ENCODE data around the gene SNX14. TPM values are rescaled to one million over a fixed set of nuclear protein-coding genes. Genes with fewer than 3 reads are reported as not detected.

Gene SNX14
- polyA plus RNA-seq, 6 donors from 2014 or later = 39.1 to 50.8 (median 45.7) TPM

DNA sequence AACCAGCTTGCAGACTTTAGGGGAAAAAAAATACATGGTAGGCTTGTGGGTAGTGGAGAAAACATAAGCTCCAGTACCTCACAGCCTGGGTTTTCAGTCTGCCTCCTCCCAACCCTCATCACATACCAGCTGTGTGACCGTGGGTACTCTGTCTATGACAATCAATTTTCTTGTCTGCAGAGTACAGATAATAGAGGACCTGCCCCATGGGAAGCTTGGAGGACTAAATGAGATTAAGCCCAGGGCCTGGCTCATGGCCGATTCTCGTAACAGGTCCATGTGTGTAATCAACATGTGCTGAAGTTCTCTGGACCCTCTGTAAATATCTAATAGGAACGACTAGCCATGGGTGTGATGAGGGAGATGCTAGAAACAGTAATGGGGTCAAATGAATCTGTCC lies 109.8 kb downstream of the SNX14 start:
- Mint-ChIP-seq H3K27ac (no peak overlapping the region), H3K4me3 (no peak overlapping the region), H3K4me1 (peaks cover 9 to 25% (median 19%) of the 10 kb centered on the region in 3 donors), H3K9me3 (no peaks in the 10 kb centered on the region), H3K36me3 (peaks cover 0 to 6% of the 10 kb centered on the region in 2 donors), H3K27me3 (no peaks in the 10 kb centered on the region)
- no peak for DNase-seq
- no peak for ATAC-seq (ENCODE audit: low read depth in 2 of 2)

DNA sequence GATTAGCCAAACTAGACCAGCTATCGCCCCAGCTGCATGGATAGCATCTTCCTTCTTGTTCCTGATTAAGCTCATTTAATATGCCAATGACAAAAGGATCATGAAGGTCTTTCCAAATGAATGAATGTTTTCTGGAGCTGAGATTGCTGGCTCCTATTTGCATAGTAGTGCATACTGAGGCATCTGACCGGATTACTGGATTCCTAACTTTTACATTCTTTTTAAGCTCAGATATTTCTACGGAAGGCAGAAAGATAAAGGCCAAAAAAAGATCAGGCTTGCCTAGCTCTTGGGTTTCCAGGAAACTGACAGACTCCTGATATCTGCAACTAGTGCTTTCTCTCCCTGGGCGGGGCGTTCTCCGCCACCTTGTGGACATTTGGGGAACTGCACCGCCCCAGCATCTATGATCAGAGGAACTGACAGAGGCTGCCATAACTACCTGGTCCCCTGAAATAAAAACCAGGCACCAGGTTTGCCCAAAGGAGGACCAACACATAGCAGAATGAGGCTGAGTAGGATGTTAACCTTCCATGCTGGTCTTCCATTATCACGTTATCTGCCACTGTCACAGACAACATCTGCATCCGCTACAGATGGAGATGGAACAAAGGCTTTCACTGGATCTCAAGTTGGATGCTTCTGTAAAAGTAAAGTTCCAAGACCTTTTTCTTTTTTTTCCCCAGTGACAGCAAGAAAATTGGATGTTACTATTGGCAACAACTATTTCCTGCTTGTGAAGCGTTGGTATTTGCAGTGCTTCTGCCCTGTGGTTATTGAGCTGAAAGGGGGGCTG lies 110.6 kb downstream of the SNX14 start:
- no peak overlapping the region for H3K4me3 Mint-ChIP-seq
- peaks cover 0 to 6% of the 10 kb centered on the region in 2 donors for H3K36me3 Mint-ChIP-seq
- DNase-seq (peak; percentile 72), ATAC-seq (ENCODE audit: low read depth in 2 of 2) (peak; percentile 63 to 82)
- H3K27me3 Mint-ChIP-seq = no peaks in the 10 kb centered on the region
- no peaks in the 10 kb centered on the region for H3K9me3 Mint-ChIP-seq
- peak overlapping the region in 3 of 6 donors; percentile 21 to 47 (median 44) for H3K27ac Mint-ChIP-seq
- H3K4me1 Mint-ChIP-seq = peaks cover 9 to 25% (median 19%) of the 10 kb centered on the region in 3 donors

DNA sequence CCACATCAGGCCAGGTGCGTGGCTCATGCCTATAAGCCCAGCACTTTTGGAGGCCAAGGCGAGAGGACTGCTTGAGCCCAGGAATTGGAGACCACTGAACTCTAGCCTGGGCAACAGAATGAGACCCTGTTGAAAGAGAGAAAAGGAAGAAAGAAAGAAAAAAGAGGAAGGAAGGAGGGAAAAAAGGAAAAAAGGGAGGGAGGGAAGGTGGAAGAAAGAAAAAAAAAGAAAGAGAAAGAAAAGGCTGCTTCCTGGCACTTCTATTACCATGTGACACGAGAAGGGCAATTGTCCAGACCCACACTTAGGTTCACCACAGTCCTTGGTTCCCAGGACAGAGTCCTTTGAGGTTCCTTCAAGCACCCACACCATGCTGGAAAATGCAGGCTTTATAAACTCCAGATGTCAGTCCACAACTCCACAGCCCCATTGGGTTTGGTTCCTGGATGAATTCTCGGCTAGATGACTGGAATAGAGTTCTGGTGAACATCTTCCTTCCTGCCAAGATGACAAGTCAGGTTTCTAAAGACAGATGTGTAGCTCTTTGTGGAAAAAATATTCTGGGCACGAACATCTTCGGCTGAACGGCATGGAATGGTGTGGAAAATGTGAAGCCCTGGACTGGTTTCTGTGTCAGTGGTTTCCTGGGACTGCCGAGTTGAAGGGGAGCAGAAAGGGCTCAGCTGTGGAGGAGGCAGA lies 111.3 kb downstream of the SNX14 start:
- ATAC-seq (ENCODE audit: low read depth in 2 of 2) (no peak), DNase-seq (no peak)
- Mint-ChIP-seq H3K4me3 (no peak overlapping the region), H3K4me1 (peaks cover 9 to 25% (median 19%) of the 10 kb centered on the region in 3 donors), H3K27ac (peak overlapping the region in 4 of 6 donors; percentile 39 to 99 (median 68)), H3K36me3 (peaks cover 0 to 6% of the 10 kb centered on the region in 2 donors), H3K27me3 (no peaks in the 10 kb centered on the region), H3K9me3 (no peaks in the 10 kb centered on the region)

DNA sequence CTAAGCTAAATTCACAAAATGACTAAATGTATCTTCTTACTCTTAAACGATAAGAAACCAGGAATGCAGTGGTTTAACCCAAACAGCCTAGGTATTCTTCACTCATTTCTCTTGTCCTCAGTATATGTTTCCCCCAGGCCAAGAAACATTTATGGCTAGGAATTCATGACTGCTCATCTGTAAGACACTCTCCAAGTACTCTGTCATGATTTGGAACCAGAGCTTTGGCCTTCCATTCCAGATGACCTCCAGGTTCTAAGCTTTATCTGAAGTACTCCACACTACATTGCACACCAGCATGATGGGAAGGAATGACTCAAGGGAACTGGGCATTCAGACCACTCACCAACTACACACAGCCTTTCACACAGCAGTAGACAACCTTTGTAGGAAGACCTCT lies 114.5 kb downstream of the SNX14 start:
- DNase-seq (no peak), ATAC-seq (ENCODE audit: low read depth in 2 of 2) (no peak)
- Mint-ChIP-seq H3K36me3 (no peaks in the 10 kb centered on the region), H3K27ac (peak overlapping the region in 3 of 6 donors; percentile 31 to 53 (median 47)), H3K4me1 (peaks cover 9 to 25% (median 19%) of the 10 kb centered on the region in 3 donors), H3K9me3 (peaks cover 0 to 5% (median 0%) of the 10 kb centered on the region in 7 donors), H3K27me3 (no peaks in the 10 kb centered on the region), H3K4me3 (no peak overlapping the region)

DNA sequence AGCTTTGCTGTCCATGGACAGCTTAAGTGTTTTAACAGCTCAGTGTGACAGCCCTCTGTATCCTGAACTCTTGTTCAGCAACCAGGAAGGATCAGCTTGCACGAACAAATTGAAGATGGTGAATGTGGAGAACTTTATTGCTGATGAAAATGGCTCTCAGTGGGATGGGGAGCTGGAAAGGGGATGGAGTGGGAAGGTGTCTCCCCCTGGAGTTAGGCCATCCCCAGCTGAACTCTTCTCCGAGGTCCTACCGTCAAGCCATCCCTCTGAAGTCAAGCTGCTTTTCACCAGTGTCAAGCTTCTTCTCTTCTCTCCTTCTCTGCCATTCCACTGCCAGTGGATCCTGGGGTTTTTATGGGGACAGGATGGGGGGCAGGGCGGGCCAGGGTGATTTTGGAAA lies 117.1 kb downstream of the SNX14 start:
- Mint-ChIP-seq H3K27me3 (no peaks in the 10 kb centered on the region), H3K36me3 (no peaks in the 10 kb centered on the region), H3K4me1 (peaks cover 0 to 11% (median 2%) of the 10 kb centered on the region in 3 donors), H3K27ac (no peak overlapping the region), H3K4me3 (no peak overlapping the region), H3K9me3 (peaks cover 0 to 5% (median 0%) of the 10 kb centered on the region in 7 donors)
- DNase-seq = no peak
- no peak for ATAC-seq (ENCODE audit: low read depth in 2 of 2)

DNA sequence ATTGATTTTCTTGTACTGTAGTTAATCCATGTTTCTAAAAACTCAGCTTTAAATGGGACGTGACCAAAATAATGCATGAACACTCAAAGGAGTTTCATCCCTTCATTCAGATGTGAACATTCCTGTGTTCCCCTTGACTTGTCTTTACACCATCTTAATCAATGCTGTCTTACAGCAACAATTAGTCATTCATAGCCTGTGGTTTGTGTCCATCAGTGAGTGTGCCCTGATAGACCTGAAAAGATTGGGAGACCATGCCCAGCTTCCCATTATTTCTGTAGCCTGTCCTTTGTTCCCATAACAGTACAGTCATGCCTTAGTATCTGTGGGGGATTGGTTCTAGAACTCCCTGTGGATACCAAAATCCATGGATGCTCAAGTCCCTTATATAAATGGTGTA lies 119.9 kb downstream of the SNX14 start:
- H3K27ac Mint-ChIP-seq = peak overlapping the region in 1 of 6 donors; percentile 33
- no peaks in the 10 kb centered on the region for H3K27me3 Mint-ChIP-seq
- peaks cover 0 to 4% (median 3%) of the 10 kb centered on the region in 3 donors for H3K4me1 Mint-ChIP-seq
- H3K9me3 Mint-ChIP-seq = peaks cover 0 to 5% (median 0%) of the 10 kb centered on the region in 7 donors
- H3K36me3 Mint-ChIP-seq = no peaks in the 10 kb centered on the region
- ATAC-seq (ENCODE audit: low read depth in 2 of 2) (no peak), DNase-seq (no peak)
- H3K4me3 Mint-ChIP-seq = no peak overlapping the region

DNA sequence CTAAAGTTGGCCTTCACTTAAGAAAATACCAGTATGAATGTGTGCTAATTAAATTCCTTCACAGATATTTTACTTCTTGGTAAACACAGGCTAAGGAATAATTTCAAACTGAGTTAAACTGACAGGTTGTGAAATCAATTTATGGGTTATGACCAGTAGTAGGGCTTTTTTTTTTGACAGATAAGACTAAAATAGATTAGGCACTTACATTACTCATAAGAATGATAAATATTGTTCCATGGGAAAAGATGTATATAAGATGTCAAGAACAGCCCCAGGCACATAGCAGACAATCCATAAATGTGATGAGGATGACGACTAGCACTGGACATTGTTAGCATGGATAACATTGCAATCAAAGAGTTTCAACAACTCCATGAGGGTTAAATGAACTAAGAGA lies 120.9 kb downstream of the SNX14 start:
- no peak for DNase-seq

DNA sequence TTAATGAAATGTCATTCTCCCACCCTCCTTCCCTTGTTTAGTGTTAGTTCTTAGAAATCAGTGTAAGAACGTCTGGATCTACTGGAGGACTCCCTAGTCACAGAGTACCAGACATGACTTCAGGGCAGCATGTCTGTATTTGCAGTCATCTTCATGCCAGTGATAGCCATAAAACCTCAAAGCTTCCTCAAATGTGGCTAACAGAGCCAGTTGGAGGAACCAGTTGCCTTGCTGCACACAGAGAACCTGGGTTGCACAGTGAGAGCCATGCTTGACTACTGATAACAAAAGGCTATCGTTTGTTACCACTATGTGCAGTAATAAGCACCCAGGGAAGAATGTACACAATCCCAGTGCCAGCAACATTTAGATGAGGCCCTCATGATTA lies 123.6 kb downstream of the SNX14 start:
- Mint-ChIP-seq H3K9me3 (no peaks in the 10 kb centered on the region), H3K27ac (peak overlapping the region in 1 of 6 donors; percentile 38), H3K4me3 (no peak overlapping the region), H3K4me1 (peaks cover 12 to 22% (median 18%) of the 10 kb centered on the region in 3 donors), H3K36me3 (no peaks in the 10 kb centered on the region), H3K27me3 (no peaks in the 10 kb centered on the region)
- no peak for DNase-seq
- no peak for ATAC-seq (ENCODE audit: low read depth in 2 of 2)

More for the DNA sequence above, 120.9 kb downstream of the SNX14 start:
- peaks cover 0 to 9% (median 3%) of the 10 kb centered on the region in 3 donors for H3K4me1 Mint-ChIP-seq
- H3K27me3 Mint-ChIP-seq = no peaks in the 10 kb centered on the region
- no peak for ATAC-seq (ENCODE audit: low read depth in 2 of 2)
- H3K27ac Mint-ChIP-seq = peak overlapping the region in 3 of 6 donors; percentile 51 to 71 (median 64)
- no peak overlapping the region for H3K4me3 Mint-ChIP-seq
- no peaks in the 10 kb centered on the region for H3K36me3 Mint-ChIP-seq
- H3K9me3 Mint-ChIP-seq = peaks cover 0 to 5% (median 0%) of the 10 kb centered on the region in 7 donors

DNA sequence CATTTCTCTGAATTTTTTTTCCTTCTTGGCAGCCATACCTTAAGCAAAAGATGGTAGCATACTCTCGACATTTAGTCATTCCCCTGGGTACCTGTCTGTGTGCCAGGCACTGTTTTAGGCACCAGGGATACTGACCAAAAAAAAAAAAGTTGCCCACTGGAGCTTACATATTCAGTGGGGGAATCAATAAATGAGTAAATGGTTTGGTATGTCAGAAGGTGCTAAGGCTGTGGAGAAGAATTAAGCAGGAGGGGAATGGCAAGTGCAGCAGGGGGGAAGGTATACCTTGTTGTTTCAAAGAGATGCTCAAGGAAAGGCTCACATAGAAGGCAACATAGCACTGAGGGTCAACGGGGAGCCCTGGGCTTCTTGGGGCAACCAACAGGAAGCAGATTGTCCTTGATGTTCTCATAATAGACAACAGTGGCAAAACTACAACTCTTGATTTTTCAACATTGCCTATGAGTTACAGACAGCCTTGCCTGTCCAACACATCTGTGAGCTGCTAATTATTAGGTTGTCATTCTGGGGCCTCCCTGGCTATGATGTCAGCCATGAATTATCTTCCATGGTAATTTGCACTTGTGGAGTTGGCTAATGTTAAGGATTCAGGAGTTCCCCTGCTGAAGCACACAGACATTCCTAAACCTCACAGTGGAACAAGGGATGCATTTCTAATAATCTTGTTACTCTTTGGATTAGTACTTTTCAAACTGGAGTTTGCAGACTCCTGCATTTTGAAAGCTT lies 124.2 kb downstream of the SNX14 start:
- no peak for DNase-seq
- no peaks in the 10 kb centered on the region for H3K36me3 Mint-ChIP-seq
- no peaks in the 10 kb centered on the region for H3K9me3 Mint-ChIP-seq
- H3K4me1 Mint-ChIP-seq = peaks cover 18 to 28% (median 24%) of the 10 kb centered on the region in 3 donors
- peak overlapping the region in 2 of 6 donors; percentile 20 to 77 for H3K27ac Mint-ChIP-seq
- no peaks in the 10 kb centered on the region for H3K27me3 Mint-ChIP-seq
- H3K4me3 Mint-ChIP-seq = no peak overlapping the region
- no peak for ATAC-seq (ENCODE audit: low read depth in 2 of 2)

DNA sequence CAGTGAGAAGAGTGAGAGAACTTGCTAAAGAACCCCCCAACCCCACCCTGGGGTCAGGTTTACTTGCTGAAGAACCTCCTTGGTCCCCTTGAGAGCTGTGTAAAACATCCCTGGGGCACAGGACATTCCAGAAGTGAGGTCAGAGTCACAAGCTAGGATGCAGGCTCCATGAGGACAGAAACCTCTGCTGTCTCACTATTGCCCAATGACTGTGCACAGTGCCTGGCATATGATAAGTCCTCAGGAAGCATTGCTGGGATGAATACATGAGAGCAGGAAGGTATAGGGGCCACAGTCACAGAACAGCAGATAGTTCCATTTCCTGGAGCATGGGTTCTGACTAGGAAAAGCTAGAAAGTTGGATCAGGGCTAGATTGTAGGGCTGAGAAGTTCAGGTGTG lies 125.3 kb downstream of the SNX14 start:
- Mint-ChIP-seq H3K27me3 (no peaks in the 10 kb centered on the region), H3K36me3 (no peaks in the 10 kb centered on the region), H3K27ac (peak overlapping the region in 1 of 6 donors; percentile 47), H3K4me3 (no peak overlapping the region), H3K9me3 (no peaks in the 10 kb centered on the region), H3K4me1 (peaks cover 24 to 38% (median 33%) of the 10 kb centered on the region in 3 donors)
- ATAC-seq (ENCODE audit: low read depth in 2 of 2) (no peak), DNase-seq (no peak)

DNA sequence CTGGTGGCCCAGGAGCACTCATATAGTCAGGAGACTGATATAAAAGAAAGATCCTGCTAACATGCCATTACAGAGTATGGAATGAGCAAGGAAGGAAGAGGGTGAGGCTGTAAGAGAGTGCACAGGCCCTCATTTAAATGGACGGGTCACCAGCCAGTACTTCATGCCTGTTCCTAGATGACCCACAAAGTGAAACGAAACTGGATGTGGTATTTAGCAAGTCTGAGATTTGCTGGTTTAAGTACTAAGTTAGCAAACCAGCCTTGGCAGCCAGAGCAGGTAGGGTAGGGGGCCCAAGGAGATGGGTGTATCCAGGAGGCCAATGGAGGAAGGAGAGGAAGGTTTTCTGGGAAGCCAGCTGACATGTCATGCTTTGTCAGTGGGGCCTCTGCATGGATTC lies 127.9 kb downstream of the SNX14 start:
- peaks cover 35 to 58% (median 57%) of the 10 kb centered on the region in 3 donors for H3K4me1 Mint-ChIP-seq
- H3K27me3 Mint-ChIP-seq = no peaks in the 10 kb centered on the region
- H3K4me3 Mint-ChIP-seq = peak overlapping the region in 6 of 8 donors; percentile 6 to 84 (median 56)
- no peaks in the 10 kb centered on the region for H3K36me3 Mint-ChIP-seq
- DNase-seq (no peak), ATAC-seq (ENCODE audit: low read depth in 2 of 2) (no peak)
- H3K27ac Mint-ChIP-seq = peak overlapping the region in 3 of 6 donors; percentile 31 to 86 (median 33)
- no peaks in the 10 kb centered on the region for H3K9me3 Mint-ChIP-seq

DNA sequence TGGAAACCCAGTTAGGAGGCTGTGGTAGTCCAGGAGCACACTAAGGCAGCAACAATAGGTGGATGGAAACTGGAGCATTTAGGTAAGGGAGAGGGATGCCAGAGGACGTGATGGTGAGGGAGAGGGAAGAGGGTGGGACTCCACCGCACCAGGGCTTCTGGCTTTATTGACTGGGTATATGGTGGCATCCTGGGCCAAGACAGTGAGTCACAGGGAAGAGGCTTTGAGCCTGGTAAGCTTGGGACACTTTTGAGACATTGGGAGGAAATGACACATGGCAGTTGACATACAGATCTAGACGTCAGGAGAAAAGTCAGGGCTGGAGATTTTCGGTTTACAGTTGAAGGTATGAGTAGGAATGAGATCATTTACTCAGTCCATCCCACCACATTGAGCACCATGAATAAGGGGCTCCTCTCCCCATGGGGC lies 128.9 kb downstream of the SNX14 start:
- Mint-ChIP-seq H3K4me3 (peak overlapping the region in 6 of 8 donors; percentile 17 to 84 (median 64)), H3K9me3 (no peaks in the 10 kb centered on the region), H3K36me3 (no peaks in the 10 kb centered on the region), H3K27me3 (no peaks in the 10 kb centered on the region), H3K4me1 (peaks cover 39 to 64% (median 62%) of the 10 kb centered on the region in 3 donors), H3K27ac (peak overlapping the region; percentile 4 to 80 (median 50))
- DNase-seq (no peak), ATAC-seq (ENCODE audit: low read depth in 2 of 2) (no peak)

DNA sequence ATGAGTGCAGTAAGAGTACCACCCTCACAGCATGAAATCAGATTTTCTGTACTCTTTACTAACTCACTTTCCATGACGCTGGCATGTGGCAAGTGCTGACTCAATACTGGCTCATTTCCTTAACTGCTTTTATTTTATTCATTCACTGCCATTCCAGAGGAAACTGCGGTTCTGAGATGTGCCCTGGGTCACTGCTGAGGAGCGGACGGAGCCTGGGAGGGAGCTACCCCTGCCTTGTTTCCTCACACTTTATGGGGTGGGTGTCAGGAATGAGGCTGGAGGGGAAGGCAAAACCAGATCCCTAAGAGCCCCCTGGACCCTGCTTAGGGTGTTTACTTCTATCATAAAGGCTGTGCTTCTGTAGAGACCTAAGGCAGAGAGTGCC lies 129.4 kb downstream of the SNX14 start:
- DNase-seq (no peak), ATAC-seq (ENCODE audit: low read depth in 2 of 2) (no peak)
- H3K9me3 Mint-ChIP-seq = peaks cover 0 to 1% (median 0%) of the 10 kb centered on the region in 7 donors
- peak overlapping the region in 4 of 8 donors; percentile 10 to 63 (median 54) for H3K4me3 Mint-ChIP-seq
- peak overlapping the region; percentile 6 to 94 (median 74) for H3K27ac Mint-ChIP-seq
- H3K4me1 Mint-ChIP-seq = peaks cover 39 to 66% (median 66%) of the 10 kb centered on the region in 3 donors
- no peaks in the 10 kb centered on the region for H3K27me3 Mint-ChIP-seq
- no peaks in the 10 kb centered on the region for H3K36me3 Mint-ChIP-seq
